Nephron (organoid): ENCODE measurements around the gene ABCG1.

Source experiments
- H3K27ac Mint-ChIP-seq, 3 experiments: 2 replicates each; pipeline ENCODE4 v1.8.0; 2020; ENCODE audit warnings: mixed read lengths in 3 of 3, mild to moderate bottlenecking in 2 of 3, moderate library complexity in 1 of 3
- H3K27me3 Mint-ChIP-seq: 2 replicates; pipeline ENCODE4 v1.8.0; 2021; ENCODE audit warnings: low read depth, mild to moderate bottlenecking, moderate library complexity, mixed read lengths
- H3K36me3 Mint-ChIP-seq: 2 replicates; pipeline ENCODE4 v1.8.0; 2020; ENCODE audit warnings: low read depth, mixed read lengths
- H3K4me1 Mint-ChIP-seq: 2 replicates; pipeline ENCODE4 v1.8.0; 2020; ENCODE audit warnings: mixed read lengths
- H3K4me3 Mint-ChIP-seq, 3 experiments: 2 replicates each; pipeline ENCODE4 v1.8.0; 2020; ENCODE audit warnings: mild to moderate bottlenecking in 3 of 3, mixed read lengths in 3 of 3, moderate library complexity in 2 of 3
- H3K9me3 Mint-ChIP-seq: 2 replicates; pipeline ENCODE4 v1.8.0; 2020; ENCODE audit warnings: mixed read lengths
- CTCF ChIP-seq, 3 experiments: fragments of 200-600 bp; sonication (generic); IDR thresholded peaks; one replicate each; pipeline ENCODE4 v1.5.0; 2021; ENCODE audit warnings: antibody characterized with exemption in 3 of 3; ENCODE audit not compliant: unreplicated experiment in 3 of 3

ABCG1 gene

GRCh38 chr21:42276526-42277154, 57.7 kb downstream of the ABCG1 start:
- H3K4me3 Mint-ChIP-seq, result no peak overlapping the region
- no peaks in the 10 kb centered on the region for H3K4me1 Mint-ChIP-seq
- H3K9me3 Mint-ChIP-seq, result no peaks in the 10 kb centered on the region
- H3K36me3 Mint-ChIP-seq, result no peaks in the 10 kb centered on the region
- no peak for TF ChIP-seq CTCF (IDR thresholded peaks at IDR 0.05; ENCODE audit: unreplicated experiment in 3 of 3)
- H3K27ac Mint-ChIP-seq, result peak overlapping the region in 1 of 3 experiments; percentile 75
- peaks cover 26% of the 10 kb centered on the region for H3K27me3 Mint-ChIP-seq

GRCh38 chr21:42277593-42277992, 58.7 kb downstream of the ABCG1 start:
- no peak for TF ChIP-seq CTCF (IDR thresholded peaks at IDR 0.05; ENCODE audit: unreplicated experiment in 3 of 3)
- Mint-ChIP-seq H3K9me3 (no peaks in the 10 kb centered on the region), H3K4me3 (no peak overlapping the region), H3K27ac (no peak overlapping the region), H3K27me3 (peaks cover 26% of the 10 kb centered on the region), H3K4me1 (no peaks in the 10 kb centered on the region), H3K36me3 (no peaks in the 10 kb centered on the region)

- peaks cover 26% of the 10 kb centered on the region for H3K27me3 Mint-ChIP-seq
- H3K36me3 Mint-ChIP-seq, result no peaks in the 10 kb centered on the region
- H3K4me1 Mint-ChIP-seq, result no peaks in the 10 kb centered on the region
- no peak overlapping the region for H3K4me3 Mint-ChIP-seq
- no peak for TF ChIP-seq CTCF (IDR thresholded peaks at IDR 0.05; ENCODE audit: unreplicated experiment in 3 of 3)
- H3K27ac Mint-ChIP-seq, result no peak overlapping the region
- H3K9me3 Mint-ChIP-seq, result no peaks in the 10 kb centered on the region
Measured at GRCh38 chr21:42278451-42279149, 59.7 kb downstream of the ABCG1 start.

- no peak overlapping the region for H3K27ac Mint-ChIP-seq
- H3K9me3 Mint-ChIP-seq, result no peaks in the 10 kb centered on the region
- TF ChIP-seq CTCF (IDR thresholded peaks at IDR 0.05; ENCODE audit: unreplicated experiment in 3 of 3), result no peak
- no peaks in the 10 kb centered on the region for H3K4me1 Mint-ChIP-seq
- H3K4me3 Mint-ChIP-seq, result no peak overlapping the region
- H3K27me3 Mint-ChIP-seq, result peaks cover 26% of the 10 kb centered on the region
- H3K36me3 Mint-ChIP-seq, result no peaks in the 10 kb centered on the region
Measured at GRCh38 chr21:42279341-42279871, 60.5 kb downstream of the ABCG1 start.

- TF ChIP-seq CTCF (IDR thresholded peaks at IDR 0.05; ENCODE audit: unreplicated experiment in 3 of 3), result no peak
- H3K9me3 Mint-ChIP-seq, result no peaks in the 10 kb centered on the region
- H3K4me1 Mint-ChIP-seq, result no peaks in the 10 kb centered on the region
- H3K27me3 Mint-ChIP-seq, result peaks cover 23% of the 10 kb centered on the region
- H3K36me3 Mint-ChIP-seq, result no peaks in the 10 kb centered on the region
- no peak overlapping the region for H3K4me3 Mint-ChIP-seq
- H3K27ac Mint-ChIP-seq, result no peak overlapping the region
Measured at GRCh38 chr21:42279888-42280287, 60.9 kb downstream of the ABCG1 start.
